Thymus (tissue), 11 donors: Measurements from ENCODE around the gene C1orf116. TPM values are rescaled to one million over a fixed set of nuclear protein-coding genes. Genes with fewer than 3 reads are reported as not detected.

Experiments used
- DNase-seq, 9 donors: peaks; one replicate each; pipeline ENCODE4 v3.0.0-alpha.2; 2013; ENCODE audit warnings: low spot score in 9 of 9, low read depth in 6 of 9, missing footprints in 1 of 9
- H3K27ac ChIP-seq, 2 donors: one replicate each; pipeline ENCODE4 v1.5.1; 2013; ENCODE audit warnings: control low read depth in 1 of 2, low read depth in 1 of 2, low read length in 1 of 2, mild to moderate bottlenecking in 1 of 2, moderate library complexity in 1 of 2
- H3K27me3 ChIP-seq, 2 donors: one replicate each; pipeline ENCODE4 v1.5.1; 2013; ENCODE audit warnings: low read length in 1 of 2; ENCODE audit not compliant: control insufficient read depth in 2 of 2, insufficient read depth in 1 of 2
- H3K36me3 ChIP-seq, 2 donors: one replicate each; pipeline ENCODE4 v1.5.1; 2013; ENCODE audit warnings: low read length in 1 of 2, mild to moderate bottlenecking in 1 of 2, moderate library complexity in 1 of 2; ENCODE audit not compliant: control insufficient read depth in 2 of 2, insufficient read depth in 2 of 2
- H3K4me1 ChIP-seq, 2 donors: one replicate each; pipeline ENCODE4 v1.5.1; 2013; ENCODE audit warnings: low read length in 2 of 2; ENCODE audit not compliant: control insufficient read depth in 2 of 2, insufficient read depth in 2 of 2
- H3K4me3 ChIP-seq, 2 donors: one replicate each; pipeline ENCODE4 v1.5.1; 2013; ENCODE audit warnings: low read length in 2 of 2, control low read depth in 1 of 2, mild to moderate bottlenecking in 1 of 2
- H3K9me3 ChIP-seq, 2 donors: one replicate each; pipeline ENCODE4 v1.5.1; 2013; ENCODE audit warnings: low read length in 1 of 2, mild to moderate bottlenecking in 1 of 2; ENCODE audit not compliant: control insufficient read depth in 2 of 2, insufficient read depth in 1 of 2
- WGBS: extraction: QIAGEN DNeasy Blood & Tissue Kit; methylation state at CpG from one replicate; pipeline ENCODE4 v1.1.7; 2013; 5-methylcytosine and 5-hydroxymethylcytosine counted together
- polyA plus RNA-seq: library from polyadenylated mRNA; stranded (reverse); fragments of 200-250 nt; gene quantifications from one replicate; pipeline ENCODE4 v1.2.3, GENCODE V29; 2013
- total RNA-seq: library from RNA; stranded (reverse); fragments of 120-200 nt; gene quantifications from one replicate; pipeline ENCODE4 v1.2.4, GENCODE V29; 2013
- donor health status: healthy.

C1orf116 gene
- total and polyA plus RNA-seq, 2 donors: 0.05 to 0.98 TPM

DNA sequence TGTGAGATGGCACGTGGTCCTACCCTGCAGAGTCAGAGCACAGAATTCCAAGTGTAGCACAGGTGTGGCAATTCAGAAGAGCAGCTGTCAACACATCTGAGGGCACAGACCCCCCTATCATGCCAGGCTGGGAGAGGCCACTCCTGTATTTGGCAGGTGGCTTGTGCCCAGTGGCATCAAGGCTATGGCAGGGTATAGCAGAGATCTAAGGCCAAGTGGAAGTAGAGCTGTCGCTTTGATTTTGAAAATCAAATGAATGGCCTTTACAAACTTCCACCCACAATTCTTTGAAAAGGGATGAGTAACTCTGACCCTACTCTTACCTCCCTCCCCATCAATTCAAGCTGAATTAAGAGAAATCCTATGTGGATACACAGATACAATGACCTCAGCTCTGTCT, 13.4 kb downstream of the C1orf116 start:
- no peaks in the 10 kb centered on the region for H3K36me3 ChIP-seq
- no peaks in the 10 kb centered on the region for H3K4me1 ChIP-seq
- H3K27me3 ChIP-seq: no peaks in the 10 kb centered on the region
- H3K27ac ChIP-seq: no peak overlapping the region
- WGBS: 96% methylated on average over 2 of the region's 2 CpGs
- H3K4me3 ChIP-seq: no peak overlapping the region
- no peak for DNase-seq
- no peaks in the 10 kb centered on the region for H3K9me3 ChIP-seq

DNA sequence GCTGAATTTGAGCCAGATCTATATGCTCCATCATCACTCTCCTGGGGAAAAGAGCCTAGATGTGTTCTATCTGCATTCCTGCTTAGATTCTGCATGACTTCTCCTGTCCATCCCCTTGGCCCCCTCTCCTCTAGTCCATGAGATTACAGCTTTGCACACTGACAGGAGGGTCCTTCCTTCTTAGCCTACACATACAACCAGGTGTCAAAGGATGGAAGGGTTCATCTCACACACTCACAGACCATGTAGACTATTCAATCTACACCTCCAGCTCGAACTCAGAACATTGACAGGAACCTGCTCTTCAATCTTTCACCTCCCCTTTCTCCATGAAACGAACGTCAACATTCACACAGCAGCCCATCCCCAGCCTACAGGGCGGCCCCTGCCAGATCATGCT, 13.8 kb downstream of the C1orf116 start:
- no peaks in the 10 kb centered on the region for H3K27me3 ChIP-seq
- no peak overlapping the region for H3K4me3 ChIP-seq
- DNase-seq: no peak
- no peaks in the 10 kb centered on the region for H3K36me3 ChIP-seq
- no peak overlapping the region for H3K27ac ChIP-seq
- 96% methylated on average over 4 of the region's 4 CpGs for WGBS
- no peaks in the 10 kb centered on the region for H3K9me3 ChIP-seq
- no peaks in the 10 kb centered on the region for H3K4me1 ChIP-seq

DNA sequence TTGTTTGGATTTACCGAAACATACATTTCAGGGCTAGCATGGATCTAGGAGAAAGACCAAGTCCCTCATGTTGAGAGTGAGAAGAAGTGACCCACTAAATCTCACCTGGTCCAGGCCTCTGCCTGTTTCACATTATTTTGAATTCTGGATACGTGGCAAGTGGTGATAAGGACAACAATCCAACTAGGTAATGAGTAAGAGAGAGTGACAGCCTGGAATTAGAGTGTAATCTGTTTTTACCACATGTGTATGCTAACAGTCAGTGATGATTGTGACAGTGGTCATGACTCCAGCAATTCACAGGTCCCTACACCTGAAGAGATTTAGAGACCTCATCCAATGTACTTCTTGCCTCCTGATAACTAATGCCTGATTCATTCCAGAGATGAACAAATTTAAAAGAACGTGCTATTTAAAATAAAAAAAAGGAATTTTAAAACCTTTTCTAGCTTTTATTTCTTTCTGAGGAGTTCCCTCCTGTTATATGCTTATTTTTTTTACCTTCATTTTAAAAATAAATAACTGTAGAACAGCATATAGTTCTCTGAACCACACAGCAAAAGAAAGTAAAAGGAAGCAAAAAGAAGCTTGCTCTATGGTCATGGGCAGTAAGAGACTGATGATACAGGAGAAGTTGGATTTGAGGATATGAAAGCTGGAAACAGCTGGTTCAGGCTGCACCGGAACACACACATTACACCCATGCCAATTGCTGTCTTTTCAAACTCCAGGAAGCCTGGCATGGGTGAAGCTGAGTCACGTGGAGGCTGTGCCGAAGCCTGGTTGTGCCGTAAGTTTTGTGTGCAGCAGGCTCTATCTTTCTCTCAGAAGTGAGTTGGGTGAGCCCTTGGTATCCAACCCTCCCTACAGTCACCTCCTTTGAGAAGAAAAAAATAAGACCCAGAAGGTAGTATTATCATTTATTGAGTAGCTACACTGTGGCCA, 14.7 kb downstream of the C1orf116 start:
- Histone ChIP-seq H3K36me3 (no peaks in the 10 kb centered on the region), H3K9me3 (no peaks in the 10 kb centered on the region), H3K4me1 (no peaks in the 10 kb centered on the region), H3K4me3 (no peak overlapping the region), H3K27me3 (no peaks in the 10 kb centered on the region), H3K27ac (no peak overlapping the region)
- DNase-seq: no peak
- WGBS: 87% methylated on average over 7 of the region's 7 CpGs

DNA sequence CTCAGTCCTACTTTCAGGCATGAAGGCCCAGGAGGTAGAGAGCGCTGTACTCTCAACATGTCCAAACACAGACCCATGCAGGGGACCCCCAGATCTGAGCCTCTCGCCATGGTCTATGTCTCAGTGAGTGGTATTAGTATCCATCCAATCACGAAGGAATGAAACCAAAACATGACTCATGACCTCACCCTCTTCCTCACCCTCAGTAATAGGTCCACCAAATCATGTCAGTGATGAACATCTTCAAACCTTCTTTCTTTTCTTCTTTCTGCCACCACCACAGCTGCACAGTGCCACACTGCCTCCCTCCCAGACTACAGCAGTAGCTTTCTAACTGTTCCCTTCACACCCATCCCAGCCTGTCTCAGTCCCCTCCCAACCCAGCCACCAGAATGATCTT, 16.8 kb downstream of the C1orf116 start:
- no peaks in the 10 kb centered on the region for H3K27me3 ChIP-seq
- DNase-seq: no peak
- H3K27ac ChIP-seq: no peak overlapping the region
- H3K4me1 ChIP-seq: no peaks in the 10 kb centered on the region
- H3K9me3 ChIP-seq: no peaks in the 10 kb centered on the region
- no peak overlapping the region for H3K4me3 ChIP-seq
- H3K36me3 ChIP-seq: no peaks in the 10 kb centered on the region
- WGBS: 95% methylated on average over 3 of the region's 3 CpGs

DNA sequence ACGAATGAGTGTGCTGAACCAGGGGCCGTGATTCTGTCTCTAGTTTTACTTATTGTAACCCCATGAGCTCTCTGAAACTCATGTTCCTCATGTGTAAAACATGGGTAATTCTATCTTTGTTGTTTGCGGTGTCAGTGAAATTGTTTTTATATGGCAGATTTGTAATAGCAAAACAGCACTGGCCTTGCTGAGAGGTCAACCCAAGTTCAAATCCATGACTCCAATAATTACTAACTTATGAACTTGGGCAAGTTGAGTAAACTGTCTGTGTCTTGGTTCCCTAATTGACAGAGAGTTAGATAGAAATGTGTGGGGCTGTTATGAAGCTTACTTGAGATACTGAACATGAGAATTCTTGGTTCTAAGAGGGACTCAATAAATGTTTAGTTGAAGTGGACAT, 17.8 kb downstream of the C1orf116 start:
- H3K4me3 ChIP-seq: no peak overlapping the region
- no peaks in the 10 kb centered on the region for H3K4me1 ChIP-seq
- WGBS: 98% methylated on average over 3 of the region's 3 CpGs
- no peaks in the 10 kb centered on the region for H3K27me3 ChIP-seq
- H3K36me3 ChIP-seq: no peaks in the 10 kb centered on the region
- DNase-seq: no peak
- H3K9me3 ChIP-seq: no peaks in the 10 kb centered on the region
- H3K27ac ChIP-seq: no peak overlapping the region

DNA sequence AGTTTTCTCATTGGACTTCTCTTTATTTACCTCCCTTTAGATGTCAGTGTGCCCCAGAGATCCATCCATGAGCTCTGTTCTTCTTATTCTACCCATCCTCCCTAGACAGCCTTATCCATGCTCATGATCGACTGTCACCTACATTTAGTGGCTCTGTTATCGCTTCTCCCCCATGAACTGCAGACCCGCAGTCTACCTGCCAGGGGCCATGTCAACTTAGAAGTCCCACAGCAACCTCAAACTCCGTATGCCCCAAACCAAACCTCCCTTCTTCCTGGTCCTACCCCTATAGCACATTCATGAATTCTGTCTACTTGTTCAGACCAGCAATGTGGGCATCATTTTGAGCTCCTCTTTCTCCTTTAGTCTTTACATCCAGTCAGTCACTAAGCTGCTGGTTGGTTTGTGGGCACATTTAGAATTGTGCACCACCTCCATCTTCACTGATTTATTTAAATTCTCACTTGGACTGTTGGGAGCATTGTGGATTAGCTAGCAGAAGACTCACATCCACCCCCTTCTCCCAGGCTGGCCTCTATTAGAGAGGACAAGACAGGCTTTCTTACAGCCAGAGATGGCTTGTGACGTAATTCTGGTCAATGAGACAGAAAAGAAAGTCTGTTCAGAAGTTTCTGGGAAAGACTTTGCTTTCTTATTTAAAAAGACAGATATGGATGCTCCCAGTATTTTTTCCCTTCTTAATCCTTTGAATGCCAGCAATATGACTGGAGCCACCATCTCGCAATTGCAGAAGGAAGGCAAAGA, 19.1 kb downstream of the C1orf116 start:
- Histone ChIP-seq H3K4me3 (no peak overlapping the region), H3K4me1 (no peaks in the 10 kb centered on the region), H3K27me3 (no peaks in the 10 kb centered on the region), H3K36me3 (no peaks in the 10 kb centered on the region), H3K27ac (no peak overlapping the region), H3K9me3 (no peaks in the 10 kb centered on the region)
- WGBS: 72% methylated on average over 6 of the region's 6 CpGs
- no peak for DNase-seq

DNA sequence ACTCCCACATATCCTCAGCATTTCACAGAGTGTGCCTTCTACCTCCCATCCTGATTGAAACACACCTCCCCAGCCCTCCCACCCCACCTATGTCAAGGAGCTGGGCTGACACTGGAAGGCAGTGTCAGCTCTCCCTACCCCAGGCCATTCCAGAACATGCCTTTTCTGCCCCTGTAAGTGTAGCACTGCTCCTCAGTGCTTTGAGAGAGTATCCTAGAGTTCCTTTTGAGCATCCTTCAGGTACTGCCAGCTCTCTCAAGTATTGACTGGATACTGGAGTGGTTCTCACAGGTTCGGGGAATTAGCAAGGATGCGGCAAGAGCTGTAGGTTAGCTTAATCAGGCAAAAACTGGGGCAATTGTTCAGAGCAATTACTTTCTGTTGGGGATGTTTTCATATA, 21.8 kb downstream of the C1orf116 start:
- no peaks in the 10 kb centered on the region for H3K9me3 ChIP-seq
- H3K27me3 ChIP-seq: no peaks in the 10 kb centered on the region
- WGBS: over 99% methylated on average over 2 of the region's 2 CpGs
- H3K4me3 ChIP-seq: no peak overlapping the region
- no peak overlapping the region for H3K27ac ChIP-seq
- DNase-seq: no peak
- H3K36me3 ChIP-seq: no peaks in the 10 kb centered on the region
- no peaks in the 10 kb centered on the region for H3K4me1 ChIP-seq

DNA sequence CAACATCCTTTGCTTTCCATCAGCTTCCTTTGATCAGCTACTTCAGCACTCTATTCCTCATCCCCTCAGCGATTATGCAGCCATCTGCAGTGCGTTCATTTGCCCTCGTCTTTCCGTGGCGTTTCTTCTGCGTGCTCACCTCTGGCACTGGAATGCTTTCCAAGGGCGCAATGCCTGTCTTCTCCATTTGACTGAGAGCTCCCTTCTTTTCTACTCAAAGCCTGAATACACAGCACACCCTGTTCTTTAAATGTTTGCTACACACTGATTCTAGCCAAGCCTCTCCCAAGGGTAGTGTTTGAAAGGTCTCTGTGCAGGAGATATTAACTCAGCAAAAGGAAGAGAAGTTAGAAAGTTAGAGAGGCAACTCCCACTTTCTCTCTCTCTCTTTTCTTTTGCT, 22.6 kb downstream of the C1orf116 start:
- DNase-seq: no peak
- H3K27ac ChIP-seq: no peak overlapping the region
- H3K9me3 ChIP-seq: no peaks in the 10 kb centered on the region
- 97% methylated on average over 7 of the region's 7 CpGs for WGBS
- no peaks in the 10 kb centered on the region for H3K36me3 ChIP-seq
- no peaks in the 10 kb centered on the region for H3K27me3 ChIP-seq
- no peaks in the 10 kb centered on the region for H3K4me1 ChIP-seq
- H3K4me3 ChIP-seq: no peak overlapping the region

DNA sequence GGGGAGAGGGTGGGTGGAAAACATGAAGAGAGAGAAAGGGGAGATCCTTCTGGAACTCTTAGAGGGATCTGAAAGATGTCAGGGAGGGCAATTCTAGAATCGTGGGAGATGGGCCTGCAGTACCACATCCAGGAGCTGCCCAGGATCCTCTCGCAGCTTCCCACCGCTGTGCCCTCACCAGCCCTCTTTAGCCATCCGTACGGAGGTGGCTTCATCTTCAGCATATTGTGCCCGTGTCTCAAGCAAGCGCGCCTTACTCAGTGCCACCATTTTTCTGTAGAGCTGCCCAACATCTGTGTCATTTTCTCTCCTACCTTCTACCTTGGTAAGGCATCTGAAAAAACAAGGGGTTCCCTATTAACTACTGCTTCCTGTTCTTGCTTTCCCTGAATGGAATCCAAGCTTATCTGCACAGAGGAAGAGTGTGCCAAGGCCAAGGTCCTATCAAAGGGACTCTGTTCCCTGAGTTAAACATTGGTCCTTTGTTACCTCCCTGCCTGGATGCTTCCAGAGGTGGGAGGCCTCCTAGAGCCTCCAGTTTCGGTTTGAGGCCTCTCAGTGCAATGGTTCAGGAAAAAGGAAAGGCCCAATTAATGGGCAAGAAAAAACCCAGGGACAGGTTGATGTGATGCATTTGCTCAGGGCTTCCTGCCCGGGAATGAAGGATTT, 23.2 kb downstream of the C1orf116 start:
- Histone ChIP-seq H3K4me1 (no peaks in the 10 kb centered on the region), H3K36me3 (no peaks in the 10 kb centered on the region), H3K27me3 (no peaks in the 10 kb centered on the region), H3K9me3 (no peaks in the 10 kb centered on the region), H3K27ac (no peak overlapping the region), H3K4me3 (no peak overlapping the region)
- DNase-seq: no peak
- WGBS: 96% methylated on average over 10 of the region's 10 CpGs
